Ishikawa (cell line): Measurements from ENCODE around the gene LEMD2.

ENCODE experiments used
- CEBPB ChIP-seq: IDR thresholded peaks from 2 replicates; pipeline ENCODE4 v1.6.1; 2012
- CREB1 ChIP-seq: IDR thresholded peaks from 2 replicates; pipeline ENCODE4 v1.6.1; 2012; ENCODE audit warnings: low read depth
- EGR1 ChIP-seq: IDR thresholded peaks from 2 replicates; pipeline ENCODE4 v1.6.1; 2012
- EP300 ChIP-seq: IDR thresholded peaks from 2 replicates; pipeline ENCODE4 v1.6.1; 2012; ENCODE audit warnings: borderline replicate concordance
- FOXM1 ChIP-seq: IDR thresholded peaks from 2 replicates; pipeline ENCODE4 v1.6.1; 2012; ENCODE audit warnings: low read depth, borderline replicate concordance
- MAX ChIP-seq: IDR thresholded peaks from 2 replicates; pipeline ENCODE4 v1.6.1; 2012
- NFIC ChIP-seq: IDR thresholded peaks from 2 replicates; pipeline ENCODE4 v1.6.1; 2012
- RAD21 ChIP-seq: IDR thresholded peaks from 2 replicates; pipeline ENCODE4 v1.6.1; 2012; ENCODE audit warnings: low read depth
- REST ChIP-seq: IDR thresholded peaks from 2 replicates; pipeline ENCODE4 v1.6.1; 2012; ENCODE audit warnings: low read depth, mild to moderate bottlenecking
- TAF1 ChIP-seq: IDR thresholded peaks from 2 replicates; pipeline ENCODE4 v1.6.1; 2012; ENCODE audit warnings: low read depth, mild to moderate bottlenecking
- TCF12 ChIP-seq: IDR thresholded peaks from 2 replicates; pipeline ENCODE4 v1.6.1; 2012; ENCODE audit warnings: low read depth
- TEAD4 ChIP-seq: IDR thresholded peaks from 2 replicates; pipeline ENCODE4 v1.6.1; 2012
- USF1 ChIP-seq: IDR thresholded peaks from 2 replicates; pipeline ENCODE4 v1.6.1; 2012
- YY1 ChIP-seq: IDR thresholded peaks from 2 replicates; pipeline ENCODE4 v1.6.1; 2012; ENCODE audit warnings: low read depth
- ZBTB7A ChIP-seq: IDR thresholded peaks from 2 replicates; pipeline ENCODE4 v1.6.1; 2012; ENCODE audit warnings: low read depth

Gene LEMD2

GRCh38 chr6:33770124-33770832 lies 18.7 kb downstream of the LEMD2 start:
- TF ChIP-seq TEAD4 (no peak), USF1 (no peak), YY1 (no peak), FOXM1 (no peak), CREB1 (no peak), EP300 (no peak), EGR1 (no peak), MAX (no peak)

- no peak for TF ChIP-seq RAD21
- TF ChIP-seq ZBTB7A = no peak
- no peak for TF ChIP-seq MAX
- TF ChIP-seq TCF12 = no peak
- no peak for TF ChIP-seq CEBPB
- TF ChIP-seq TAF1 = no peak
- TF ChIP-seq EGR1 = no peak
- no peak for TF ChIP-seq FOXM1
- no peak for TF ChIP-seq NFIC
- no peak for TF ChIP-seq USF1
- no peak for TF ChIP-seq YY1
- TF ChIP-seq REST = no peak
- no peak for TF ChIP-seq CREB1
- TF ChIP-seq EP300 = no peak
- TF ChIP-seq TEAD4 = no peak
Observed at GRCh38 chr6:33769248-33769821, 19.6 kb downstream of the LEMD2 start.

GRCh38 chr6:33768644-33769120 lies 20.2 kb downstream of the LEMD2 start:
- TF ChIP-seq TEAD4 (no peak), USF1 (no peak), TAF1 (no peak), FOXM1 (no peak), RAD21 (peak; percentile 74)

- no peak for TF ChIP-seq ZBTB7A
- TF ChIP-seq EP300 = no peak
- no peak for TF ChIP-seq MAX
- TF ChIP-seq EGR1 = no peak
- TF ChIP-seq RAD21 = no peak
- TF ChIP-seq CEBPB = no peak
- TF ChIP-seq REST = no peak
- no peak for TF ChIP-seq USF1
- TF ChIP-seq FOXM1 = no peak
- TF ChIP-seq TCF12 = no peak
- TF ChIP-seq YY1 = no peak
- no peak for TF ChIP-seq TEAD4
- no peak for TF ChIP-seq NFIC
- TF ChIP-seq CREB1 = no peak
- TF ChIP-seq TAF1 = no peak
Observed at GRCh38 chr6:33766921-33767907, 21.7 kb downstream of the LEMD2 start.
